HEK293 (cell line): ENCODE measurements around the gene LRP8.

Source experiments
- CTCF ChIA-PET: fragments of 350-600 bp; formaldehyde crosslinking; extraction: SDS; loops from one replicate; lab custom pipeline; 2021; ENCODE audit warnings: antibody characterized with exemption; lab: Yijun Ruan, JAX
- POLR2A ChIA-PET: fragments of 300-600 bp; formaldehyde crosslinking; extraction: SDS; loops from one replicate; lab custom pipeline; 2020; ENCODE audit warnings: antibody characterized with exemption, inconsistent platforms; lab: Yijun Ruan, JAX
- H3K27ac ChIP-seq: fragments of 200-500 bp; sonication (Bioruptor generic); 2 replicates; pipeline ENCODE4 v1.5.1; 2014; ENCODE audit warnings: low read depth, low read length, control low read depth, inconsistent platforms; ENCODE audit errors: extremely low read depth
- H3K36me3 ChIP-seq, 2 experiments: fragments of 200-500 bp in 1 of 2; sonication (Bioruptor generic) in 1 of 2; 1 replicate in 1 of 2; 2 replicates in 1 of 2; pipeline ENCODE4 v1.5.1; 2014 to 2017; ENCODE audit warnings: inconsistent platforms in 2 of 2, low read length in 2 of 2; ENCODE audit not compliant: control insufficient read depth in 2 of 2, insufficient read depth in 1 of 2
- H3K4me1 ChIP-seq: fragments of 200-500 bp; sonication (Bioruptor generic); 2 replicates; pipeline ENCODE4 v1.5.1; 2014; ENCODE audit warnings: mild to moderate bottlenecking, low read length, inconsistent platforms; ENCODE audit not compliant: control insufficient read depth, insufficient read depth
- H3K4me3 ChIP-seq: 2 replicates; pipeline ENCODE4 v1.5.1; 2011; ENCODE audit warnings: low read depth, mild to moderate bottlenecking, control low read depth, low read length, moderate library complexity
- H3K9me3 ChIP-seq: fragments of 200-500 bp; sonication (Bioruptor generic); 2 replicates; pipeline ENCODE4 v1.5.1; 2014; ENCODE audit warnings: low read depth, low read length, inconsistent platforms; ENCODE audit not compliant: control insufficient read depth, insufficient read depth
- BCL11B ChIP-seq: fragments of 450-650 bp; formaldehyde crosslinking; IDR thresholded peaks from 2 replicates; pipeline ENCODE4 v1.5.1; 2016; ENCODE audit warnings: low read depth, missing biosample characterization, missing genetic modification characterization
- HIC1 ChIP-seq: fragments of 450-650 bp; formaldehyde crosslinking; IDR thresholded peaks from 2 replicates; pipeline ENCODE4 v1.5.1; 2016; ENCODE audit warnings: missing biosample characterization, missing genetic modification characterization
- HOXA7 ChIP-seq: sonication (generic); formaldehyde crosslinking; IDR thresholded peaks from 2 replicates; pipeline ENCODE4 v1.8.1; 2022; ENCODE audit warnings: missing genetic modification reagents, borderline replicate concordance
- ZBTB26 ChIP-seq: fragments of 450-650 bp; formaldehyde crosslinking; optimal IDR thresholded peaks from 2 replicates; pipeline ENCODE3; 2016; ENCODE audit warnings: missing biosample characterization, mild to moderate bottlenecking, missing genetic modification characterization
- ZNF112 ChIP-seq: fragments of 450-650 bp; formaldehyde crosslinking; IDR thresholded peaks from 2 replicates; pipeline ENCODE4 v1.5.0; 2017; ENCODE audit warnings: missing biosample characterization, missing genetic modification characterization
- ZNF146 ChIP-seq: fragments of 450-650 bp; formaldehyde crosslinking; IDR thresholded peaks from 2 replicates; pipeline ENCODE4 v1.5.1; 2016; ENCODE audit warnings: missing biosample characterization, missing genetic modification characterization
- ZNF18 ChIP-seq: fragments of 450-650 bp; formaldehyde crosslinking; IDR thresholded peaks from 2 replicates; pipeline ENCODE4 v1.5.1; 2016; ENCODE audit warnings: missing biosample characterization, missing genetic modification characterization
- ZNF350 ChIP-seq: fragments of 450-650 bp; formaldehyde crosslinking; IDR thresholded peaks from 2 replicates; pipeline ENCODE4 v1.5.0; 2017; ENCODE audit warnings: missing biosample characterization, mild to moderate bottlenecking, missing genetic modification characterization
- ZNF416 ChIP-seq: fragments of 450-650 bp; formaldehyde crosslinking; IDR thresholded peaks from 2 replicates; pipeline ENCODE4 v1.5.1; 2016; ENCODE audit warnings: missing biosample characterization, missing genetic modification characterization
- ZNF449 ChIP-seq: fragments of 450-650 bp; formaldehyde crosslinking; IDR thresholded peaks from 2 replicates; pipeline ENCODE4 v1.5.1; 2017; ENCODE audit warnings: missing biosample characterization, mild to moderate bottlenecking, missing genetic modification characterization, moderate library complexity
- ZNF510 ChIP-seq: fragments of 450-650 bp; formaldehyde crosslinking; IDR thresholded peaks from 2 replicates; pipeline ENCODE4 v1.5.1; 2018; ENCODE audit warnings: mild to moderate bottlenecking, missing genetic modification characterization, missing biosample characterization; ENCODE audit not compliant: insufficient replicate concordance
- ZNF610 ChIP-seq: fragments of 450-650 bp; formaldehyde crosslinking; IDR thresholded peaks from 2 replicates; pipeline ENCODE4 v1.5.1; 2016; ENCODE audit warnings: missing biosample characterization, missing genetic modification characterization, borderline replicate concordance
- ZNF621 ChIP-seq: fragments of 450-650 bp; formaldehyde crosslinking; IDR thresholded peaks from 2 replicates; pipeline ENCODE4 v1.5.1; 2017; ENCODE audit warnings: missing biosample characterization, missing genetic modification characterization
- ZNF768 ChIP-seq: fragments of 450-650 bp; formaldehyde crosslinking; IDR thresholded peaks from 2 replicates; pipeline ENCODE4 v1.5.1; 2018; ENCODE audit warnings: missing biosample characterization, mild to moderate bottlenecking, missing genetic modification characterization
- ZNF776 ChIP-seq: fragments of 450-650 bp; formaldehyde crosslinking; IDR thresholded peaks from 2 replicates; pipeline ENCODE4 v1.5.0; 2017; ENCODE audit warnings: missing biosample characterization, missing genetic modification characterization, borderline replicate concordance
- ZSCAN23 ChIP-seq: fragments of 450-650 bp; formaldehyde crosslinking; IDR thresholded peaks from 2 replicates; pipeline ENCODE4 v1.5.1; 2016; ENCODE audit warnings: missing biosample characterization, missing genetic modification characterization
- ZSCAN4 ChIP-seq: fragments of 450-650 bp; formaldehyde crosslinking; IDR thresholded peaks from 2 replicates; pipeline ENCODE4 v1.5.1; 2017; ENCODE audit warnings: missing biosample characterization, missing genetic modification characterization

The LRP8 gene

GRCh38 chr1:53338423-53338822 is 10.6 kb upstream of the LRP8 start:
- no peak overlapping the region for H3K4me3 ChIP-seq
- ChIA-PET POLR2A (no interaction called here), CTCF (no interaction called here)
- TF ChIP-seq ZNF112 (tag by site-specific recombination) (no peak), ZNF416 (no peak), ZNF776 (tag by site-specific recombination) (no peak), HOXA7 (no peak), ZSCAN4 (tag by site-specific recombination) (no peak), ZBTB26 (no peak), BCL11B (tag by site-specific recombination) (no peak), ZNF610 (tag by site-specific recombination) (no peak), ZNF768 (tag by site-specific recombination) (no peak), HIC1 (tag by site-specific recombination) (no peak), ZNF621 (tag by site-specific recombination) (no peak), ZNF146 (tag by site-specific recombination) (no peak), ZNF350 (no peak), ZNF510 (tag by site-specific recombination) (no peak), ZNF449 (tag by site-specific recombination) (no peak)
- no peak overlapping the region for H3K27ac ChIP-seq
- H3K36me3 ChIP-seq: no peaks in the 10 kb centered on the region
- H3K4me1 ChIP-seq: no peaks in the 10 kb centered on the region
- H3K9me3 ChIP-seq: no peaks in the 10 kb centered on the region

GRCh38 chr1:53337499-53337898 is 9.6 kb upstream of the LRP8 start:
- H3K9me3 ChIP-seq: no peaks in the 10 kb centered on the region
- ChIA-PET POLR2A (no interaction called here), CTCF (no interaction called here)
- no peaks in the 10 kb centered on the region for H3K36me3 ChIP-seq
- H3K27ac ChIP-seq: no peak overlapping the region
- no peak overlapping the region for H3K4me3 ChIP-seq
- no peaks in the 10 kb centered on the region for H3K4me1 ChIP-seq
- TF ChIP-seq ZSCAN4 (tag by site-specific recombination) (no peak), ZSCAN23 (tag by site-specific recombination) (no peak), ZNF18 (no peak)
